Forelimb muscle (tissue), 1 donor: Measurements from ENCODE around the gene AGRP. TPM values are rescaled to one million over a fixed set of nuclear protein-coding genes. Genes with fewer than 3 reads are reported as not detected.
"Not testable (repeated sequence)": the region's sequence is repeated elsewhere in the genome, so short reads cannot be mapped to it uniquely, and the experiment has no call there.

Experiments used
- DNase-seq: peaks from one replicate; pipeline ENCODE4 v3.0.0-alpha.2; 2013; ENCODE audit warnings: low read depth
- polyA plus RNA-seq: library from polyadenylated mRNA; unstranded; fragments of 120-200 nt; gene quantifications from one replicate; pipeline ENCODE4 v1.2.1, GENCODE V29; 2013; ENCODE audit not compliant: insufficient read length

Gene AGRP
- polyA plus RNA-seq, result not detected

- DNase-seq, result no peak
Measured at GRCh38 chr16:67483150-67483549, at the start of gene AGRP. AGRP (minus strand) TSS chr16:67483547; CDS start chr16:67483398, 149 bp downstream.

- no peak for DNase-seq
Measured at GRCh38 chr16:67531247-67531646, 47.9 kb upstream of the AGRP start.

- no peak for DNase-seq
Measured at GRCh38 chr16:67530013-67530939, 46.9 kb upstream of the AGRP start.

GRCh38 chr16:67529582-67530012 lies 46.2 kb upstream of the AGRP start:
- no peak for DNase-seq

- no peak for DNase-seq
Measured at GRCh38 chr16:67528870-67529581, 45.7 kb upstream of the AGRP start.

- no peak for DNase-seq
Measured at GRCh38 chr16:67528222-67528869, 45.0 kb upstream of the AGRP start, which contains the start of gene RIPOR1. RIPOR1 (plus strand) TSS chr16:67528829; CDS start chr16:67538447, 9,618 bp downstream.

- no peak for DNase-seq
Measured at GRCh38 chr16:67526149-67526791, 42.9 kb upstream of the AGRP start.

- no peak for DNase-seq
Measured at GRCh38 chr16:67525176-67525860, 42.0 kb upstream of the AGRP start.

- peak; percentile 87 for DNase-seq
Measured at GRCh38 chr16:67521095-67521804, 37.9 kb upstream of the AGRP start.

GRCh38 chr16:67519242-67519641 lies 35.9 kb upstream of the AGRP start:
- no peak for DNase-seq

- DNase-seq, result no peak
Measured at GRCh38 chr16:67518676-67519075, 35.3 kb upstream of the AGRP start.

- no peak for DNase-seq
Measured at GRCh38 chr16:67517661-67518423, 34.5 kb upstream of the AGRP start.

GRCh38 chr16:67517155-67517445 lies 33.8 kb upstream of the AGRP start:
- no peak for DNase-seq

- DNase-seq, result no peak
Measured at GRCh38 chr16:67516296-67517154, 33.2 kb upstream of the AGRP start.

GRCh38 chr16:67514382-67514828 lies 31.1 kb upstream of the AGRP start:
- peak; percentile 72 for DNase-seq

- not testable (repeated sequence) for DNase-seq
Measured at GRCh38 chr16:67513892-67514291, 30.5 kb upstream of the AGRP start.

GRCh38 chr16:67509016-67509415 lies 25.7 kb upstream of the AGRP start:
- DNase-seq, result no peak

GRCh38 chr16:67506468-67506867 lies 23.1 kb upstream of the AGRP start:
- DNase-seq, result no peak
